Prostate gland (tissue), 2 donors: ENCODE data around the gene AFF3.

ENCODE experiments used
- POLR2AphosphoS5 ChIP-seq: sonication (generic); formaldehyde crosslinking; IDR thresholded peaks from one replicate; pipeline ENCODE4 v1.6.1; 2017; ENCODE audit warnings: antibody characterized with exemption
- TF ChIP-seq, protein P1 (sequence below), 4 experiments: fragments of 200-600 bp in 2 of 4; fragments of 450-650 bp in 2 of 4; sonication (generic) in 2 of 4; IDR thresholded peaks; 1 replicate in 3 of 4; 2 replicates in 1 of 4; pipeline ENCODE4 v1.5.1; 2016 to 2019; ENCODE audit warnings: antibody characterized with exemption in 4 of 4, mild to moderate bottlenecking in 2 of 4, moderate library complexity in 2 of 4

DNA sequence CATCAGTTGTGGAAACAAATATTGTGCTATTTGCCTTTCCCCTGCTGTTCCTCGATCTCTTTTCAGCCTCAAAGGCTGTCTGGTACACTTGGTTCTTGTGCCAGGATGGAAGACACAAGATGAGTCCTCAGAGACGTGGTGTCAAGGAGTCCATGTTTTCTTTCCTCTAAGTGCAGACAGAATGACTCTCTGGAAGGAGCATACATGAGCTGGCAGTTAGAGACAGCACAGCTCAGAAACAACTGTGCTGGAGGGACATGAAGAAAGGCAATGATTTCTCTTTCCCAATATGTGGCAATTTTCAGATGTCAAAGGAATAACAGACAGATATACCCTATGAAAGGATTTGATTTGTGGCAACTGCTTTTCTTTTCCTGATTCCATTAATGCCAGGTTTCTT is 162.2 kb downstream of the AFF3 start:
- TF ChIP-seq POLR2AphosphoS5: no peak
- TF ChIP-seq, protein P1, sequence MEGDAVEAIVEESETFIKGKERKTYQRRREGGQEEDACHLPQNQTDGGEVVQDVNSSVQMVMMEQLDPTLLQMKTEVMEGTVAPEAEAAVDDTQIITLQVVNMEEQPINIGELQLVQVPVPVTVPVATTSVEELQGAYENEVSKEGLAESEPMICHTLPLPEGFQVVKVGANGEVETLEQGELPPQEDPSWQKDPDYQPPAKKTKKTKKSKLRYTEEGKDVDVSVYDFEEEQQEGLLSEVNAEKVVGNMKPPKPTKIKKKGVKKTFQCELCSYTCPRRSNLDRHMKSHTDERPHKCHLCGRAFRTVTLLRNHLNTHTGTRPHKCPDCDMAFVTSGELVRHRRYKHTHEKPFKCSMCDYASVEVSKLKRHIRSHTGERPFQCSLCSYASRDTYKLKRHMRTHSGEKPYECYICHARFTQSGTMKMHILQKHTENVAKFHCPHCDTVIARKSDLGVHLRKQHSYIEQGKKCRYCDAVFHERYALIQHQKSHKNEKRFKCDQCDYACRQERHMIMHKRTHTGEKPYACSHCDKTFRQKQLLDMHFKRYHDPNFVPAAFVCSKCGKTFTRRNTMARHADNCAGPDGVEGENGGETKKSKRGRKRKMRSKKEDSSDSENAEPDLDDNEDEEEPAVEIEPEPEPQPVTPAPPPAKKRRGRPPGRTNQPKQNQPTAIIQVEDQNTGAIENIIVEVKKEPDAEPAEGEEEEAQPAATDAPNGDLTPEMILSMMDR (IDR thresholded peaks at IDR 0.05): no peak
